IMR-90 (cell line): Measurements from ENCODE around the gene PLA2G2C.

Source experiments
- CEBPB ChIP-seq: IDR thresholded peaks from 2 replicates; pipeline ENCODE4 v1.6.1; 2012; ENCODE audit warnings: low read depth, low read length, improper control_type of control experiment
- CHD1 ChIP-seq: IDR thresholded peaks from 2 replicates; pipeline ENCODE4 v1.6.1; 2012; ENCODE audit warnings: low read depth, low read length, improper control_type of control experiment
- FOS ChIP-seq: fragments of 150-350 bp; IDR thresholded peaks from 2 replicates; pipeline ENCODE4 v1.6.1; 2016; ENCODE audit warnings: low read depth, low read length
- MXI1 ChIP-seq: IDR thresholded peaks from 2 replicates; pipeline ENCODE4 v1.6.1; 2012; ENCODE audit warnings: low read depth, mild to moderate bottlenecking, low read length, moderate library complexity, borderline replicate concordance
- POLR2A ChIP-seq: IDR thresholded peaks from 2 replicates; pipeline ENCODE4 v1.6.1; 2012; ENCODE audit warnings: mild to moderate bottlenecking, low read depth, low read length
- RAD21 ChIP-seq: IDR thresholded peaks from 2 replicates; pipeline ENCODE4 v1.6.1; 2012; ENCODE audit warnings: low read length, improper control_type of control experiment
- RCOR1 ChIP-seq: IDR thresholded peaks from 2 replicates; pipeline ENCODE4 v1.6.1; 2012; ENCODE audit warnings: mild to moderate bottlenecking, low read length, improper control_type of control experiment; ENCODE audit not compliant: insufficient replicate concordance
- RFX5 ChIP-seq: IDR thresholded peaks from 2 replicates; pipeline ENCODE4 v1.8.0; 2012; ENCODE audit warnings: low read depth, mild to moderate bottlenecking, low read length, moderate library complexity
- SMC3 ChIP-seq: fragments of 150-350 bp; IDR thresholded peaks from 2 replicates; pipeline ENCODE4 v1.6.1; 2016; ENCODE audit warnings: low read depth, mild to moderate bottlenecking, antibody characterized with exemption, low read length, moderate library complexity
- TF ChIP-seq, protein P1 (sequence below): conservative IDR thresholded peaks from 2 replicates; pipeline ENCODE4 v1.5.1; 2012; ENCODE audit warnings: mild to moderate bottlenecking, low read depth, low read length, improper control_type of control experiment

DNA sequence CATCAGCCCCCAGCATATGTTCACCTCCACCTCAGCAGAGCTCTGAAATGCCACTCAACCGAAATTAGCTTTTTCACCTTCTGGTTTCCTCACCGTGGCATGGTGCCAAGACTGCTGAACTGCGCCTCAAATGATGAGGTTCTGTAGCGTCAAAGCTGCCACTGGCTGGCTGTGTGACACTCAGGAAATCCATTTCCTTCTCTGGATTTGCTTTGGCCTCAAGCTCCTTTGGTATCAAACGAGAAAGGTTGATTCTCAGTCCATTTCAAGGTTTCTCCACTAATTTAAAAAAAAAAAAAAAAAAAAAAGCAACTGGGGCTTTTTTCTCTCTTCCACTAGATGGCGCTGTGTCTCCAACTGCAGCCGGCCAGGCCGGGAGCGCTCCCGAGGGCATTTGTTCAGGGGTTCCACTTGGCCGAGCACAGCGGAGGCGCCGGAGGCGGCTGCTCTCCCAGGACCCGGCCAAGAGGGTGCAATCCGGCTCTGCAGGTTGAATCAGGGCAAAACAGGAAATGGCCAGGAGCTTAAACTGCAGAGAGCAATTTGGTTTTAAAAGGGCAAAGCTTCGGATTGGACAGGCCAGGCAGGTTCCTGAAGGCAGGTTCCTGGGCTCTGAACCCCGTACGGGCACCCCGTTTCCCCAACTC lies 26.5 kb upstream of the PLA2G2C start:
- TF ChIP-seq RAD21 = peak; percentile 77
- TF ChIP-seq, protein P1, sequence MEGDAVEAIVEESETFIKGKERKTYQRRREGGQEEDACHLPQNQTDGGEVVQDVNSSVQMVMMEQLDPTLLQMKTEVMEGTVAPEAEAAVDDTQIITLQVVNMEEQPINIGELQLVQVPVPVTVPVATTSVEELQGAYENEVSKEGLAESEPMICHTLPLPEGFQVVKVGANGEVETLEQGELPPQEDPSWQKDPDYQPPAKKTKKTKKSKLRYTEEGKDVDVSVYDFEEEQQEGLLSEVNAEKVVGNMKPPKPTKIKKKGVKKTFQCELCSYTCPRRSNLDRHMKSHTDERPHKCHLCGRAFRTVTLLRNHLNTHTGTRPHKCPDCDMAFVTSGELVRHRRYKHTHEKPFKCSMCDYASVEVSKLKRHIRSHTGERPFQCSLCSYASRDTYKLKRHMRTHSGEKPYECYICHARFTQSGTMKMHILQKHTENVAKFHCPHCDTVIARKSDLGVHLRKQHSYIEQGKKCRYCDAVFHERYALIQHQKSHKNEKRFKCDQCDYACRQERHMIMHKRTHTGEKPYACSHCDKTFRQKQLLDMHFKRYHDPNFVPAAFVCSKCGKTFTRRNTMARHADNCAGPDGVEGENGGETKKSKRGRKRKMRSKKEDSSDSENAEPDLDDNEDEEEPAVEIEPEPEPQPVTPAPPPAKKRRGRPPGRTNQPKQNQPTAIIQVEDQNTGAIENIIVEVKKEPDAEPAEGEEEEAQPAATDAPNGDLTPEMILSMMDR = peak; percentile 78
- no peak for TF ChIP-seq POLR2A
- TF ChIP-seq FOS = no peak
- TF ChIP-seq RCOR1 = no peak
- TF ChIP-seq SMC3 = peak; percentile 77
- TF ChIP-seq MXI1 = no peak
- TF ChIP-seq RFX5 = no peak
- no peak for TF ChIP-seq CHD1
- no peak for TF ChIP-seq CEBPB
